HG02938 (cell line): ENCODE results near the gene CDC14A.
A peak's percentile ranks its signal among the peaks of the same experiment; 100 is the strongest.

Experiments used
- ATAC-seq: cut with Tn5 transposase; IDR thresholded peaks from one replicate; pipeline ENCODE4 v1.9.1; 2021; ENCODE audit warnings: mild to moderate bottlenecking, moderate library complexity; ENCODE audit not compliant: unreplicated experiment

The CDC14A gene

GRCh38 chr1:100441146-100441545 lies 88.8 kb downstream of the CDC14A start:
- no peak for ATAC-seq

- ATAC-seq: no peak
Measured at GRCh38 chr1:100441651-100442050, 89.3 kb downstream of the CDC14A start.

- ATAC-seq: peak; percentile 68
Measured at GRCh38 chr1:100443811-100444571, 91.7 kb downstream of the CDC14A start.

GRCh38 chr1:100445565-100445964 lies 93.3 kb downstream of the CDC14A start:
- no peak for ATAC-seq

- no peak for ATAC-seq
Measured at GRCh38 chr1:100448366-100448765, 96.1 kb downstream of the CDC14A start.

GRCh38 chr1:100449477-100449876 lies 97.2 kb downstream of the CDC14A start:
- peak; percentile 63 for ATAC-seq

GRCh38 chr1:100452641-100453040 lies 100.3 kb downstream of the CDC14A start:
- peak; percentile 60 for ATAC-seq

- no peak for ATAC-seq
Measured at GRCh38 chr1:100455478-100456072, 103.3 kb downstream of the CDC14A start.

- no peak for ATAC-seq
Measured at GRCh38 chr1:100456880-100457279, 104.6 kb downstream of the CDC14A start.

- ATAC-seq: no peak
Measured at GRCh38 chr1:100457683-100458082, 105.4 kb downstream of the CDC14A start.

GRCh38 chr1:100458661-100459357 lies 106.5 kb downstream of the CDC14A start:
- ATAC-seq: no peak

- ATAC-seq: peak; percentile 86
Measured at GRCh38 chr1:100459358-100460114, 107.2 kb downstream of the CDC14A start.

GRCh38 chr1:100461222-100461621 lies 108.9 kb downstream of the CDC14A start:
- ATAC-seq: no peak

GRCh38 chr1:100462326-100463025 lies 110.2 kb downstream of the CDC14A start:
- no peak for ATAC-seq

- peak; percentile 94 for ATAC-seq
Measured at GRCh38 chr1:100463791-100464424, 111.6 kb downstream of the CDC14A start.

- ATAC-seq: no peak
Measured at GRCh38 chr1:100469578-100469977, 117.3 kb downstream of the CDC14A start.

- ATAC-seq: no peak
Measured at GRCh38 chr1:100474834-100475233, 122.5 kb downstream of the CDC14A start.

GRCh38 chr1:100476735-100477290 lies 124.5 kb downstream of the CDC14A start:
- no peak for ATAC-seq

GRCh38 chr1:100478816-100479215 lies 126.5 kb downstream of the CDC14A start:
- ATAC-seq: no peak
